H9 (cell line): ENCODE measurements around the gene PEG3. TPM values are rescaled to one million over a fixed set of nuclear protein-coding genes. Genes with fewer than 3 reads are reported as not detected.

Experiments used
- DNase-seq: peaks from one replicate; pipeline ENCODE4 v3.0.0-alpha.2; 2017
- H2AFZ ChIP-seq: one replicate; pipeline ENCODE4 v1.6.1; 2013; ENCODE audit warnings: mild to moderate bottlenecking, low read length, control low read depth, moderate library complexity
- H2AK5ac ChIP-seq: 2 replicates; pipeline ENCODE4 v1.6.1; 2013; ENCODE audit warnings: low read length, control low read depth, mixed read lengths; ENCODE audit not compliant: insufficient read length
- H2BK120ac ChIP-seq: one replicate; pipeline ENCODE4 v1.6.1; 2013; ENCODE audit warnings: low read depth, mild to moderate bottlenecking, low read length, control low read depth, inconsistent platforms; ENCODE audit not compliant: poor library complexity, severe bottlenecking
- H2BK12ac ChIP-seq: 2 replicates; pipeline ENCODE4 v1.6.1; 2013; ENCODE audit warnings: low read length, control low read depth, mixed read lengths, low read depth; ENCODE audit not compliant: insufficient read length
- H2BK15ac ChIP-seq: 2 replicates; pipeline ENCODE4 v1.6.1; 2013; ENCODE audit warnings: low read depth, low read length, control low read depth
- H2BK20ac ChIP-seq: one replicate; pipeline ENCODE4 v1.6.1; 2013; ENCODE audit warnings: low read depth, mild to moderate bottlenecking, low read length, control low read depth, inconsistent platforms; ENCODE audit not compliant: poor library complexity, severe bottlenecking
- H2BK5ac ChIP-seq: 2 replicates; pipeline ENCODE4 v1.6.1; 2013; ENCODE audit warnings: low read length, control low read depth, mixed read lengths; ENCODE audit not compliant: insufficient read length
- H3K14ac ChIP-seq: 2 replicates; pipeline ENCODE4 v1.6.1; 2013; ENCODE audit warnings: low read length, control low read depth; ENCODE audit not compliant: insufficient read depth
- H3K18ac ChIP-seq: 2 replicates; pipeline ENCODE4 v1.6.1; 2013; ENCODE audit warnings: low read depth, mild to moderate bottlenecking, mixed read lengths, low read length, control low read depth; ENCODE audit not compliant: insufficient read length
- H3K23ac ChIP-seq: 2 replicates; pipeline ENCODE4 v1.6.1; 2013; ENCODE audit warnings: low read length, control low read depth, mixed read lengths, low read depth; ENCODE audit not compliant: insufficient read length
- H3K23me2 ChIP-seq: 2 replicates; pipeline ENCODE4 v1.6.1; 2013; ENCODE audit warnings: low read depth, mild to moderate bottlenecking, mixed read lengths, low read length, control low read depth; ENCODE audit not compliant: insufficient read length, poor library complexity, severe bottlenecking
- H3K27ac ChIP-seq: 2 replicates; pipeline ENCODE4 v1.5.1; 2013; ENCODE audit warnings: low read length, control low read depth, mixed read lengths, low read depth; ENCODE audit not compliant: insufficient read length
- H3K27me3 ChIP-seq: 2 replicates; pipeline ENCODE4 v1.6.1; 2013; ENCODE audit warnings: low read length, control low read depth, inconsistent platforms; ENCODE audit not compliant: insufficient read depth
- H3K4ac ChIP-seq: 2 replicates; pipeline ENCODE4 v1.6.1; 2013; ENCODE audit warnings: low read depth, mild to moderate bottlenecking, control low read depth, inconsistent platforms, low read length, moderate library complexity
- H3K4me1 ChIP-seq: 2 replicates; pipeline ENCODE4 v1.6.1; 2013; ENCODE audit warnings: low read length, control low read depth, inconsistent platforms; ENCODE audit not compliant: insufficient read depth
- H3K4me2 ChIP-seq: 2 replicates; pipeline ENCODE4 v1.6.1; 2013; ENCODE audit warnings: low read length, control low read depth, mixed read lengths; ENCODE audit not compliant: insufficient read length, insufficient read depth
- H3K56ac ChIP-seq: 2 replicates; pipeline ENCODE4 v1.6.1; 2013; ENCODE audit warnings: low read depth, mild to moderate bottlenecking, mixed read lengths, low read length, control low read depth; ENCODE audit not compliant: insufficient read length
- H3K79me1 ChIP-seq: 2 replicates; pipeline ENCODE4 v1.6.1; 2013; ENCODE audit warnings: low read depth, mild to moderate bottlenecking, moderate library complexity, low read length, control low read depth, inconsistent platforms; ENCODE audit not compliant: insufficient read depth, poor library complexity, severe bottlenecking
- H3K79me2 ChIP-seq: 2 replicates; pipeline ENCODE4 v1.6.1; 2013; ENCODE audit warnings: low read length, control low read depth, inconsistent platforms; ENCODE audit not compliant: insufficient read depth
- H3K9ac ChIP-seq: 2 replicates; pipeline ENCODE4 v1.6.1; 2013; ENCODE audit warnings: low read length, control low read depth, mixed read lengths; ENCODE audit not compliant: insufficient read length; ENCODE audit errors: extremely low read depth
- H3K9me3 ChIP-seq: one replicate; pipeline ENCODE4 v1.6.1; 2013; ENCODE audit warnings: low read depth, low read length, inconsistent platforms; ENCODE audit not compliant: control insufficient read depth
- H3T11ph ChIP-seq: one replicate; pipeline ENCODE4 v1.6.1; 2013; ENCODE audit warnings: mild to moderate bottlenecking, low read length, control low read depth, inconsistent platforms
- H4K20me1 ChIP-seq: one replicate; pipeline ENCODE4 v1.6.1; 2013; ENCODE audit not compliant: control insufficient read depth, insufficient read length, insufficient read depth
- H4K5ac ChIP-seq: 2 replicates; pipeline ENCODE4 v1.6.1; 2013; ENCODE audit warnings: low read depth, mild to moderate bottlenecking, mixed read lengths, low read length, control low read depth; ENCODE audit not compliant: insufficient read length
- H4K8ac ChIP-seq: replicated peaks from 2 replicates; pipeline ENCODE4 v1.6.1; 2013; ENCODE audit warnings: low read length, control low read depth, mixed read lengths, low read depth; ENCODE audit not compliant: insufficient read length
- H4K91ac ChIP-seq: 2 replicates; pipeline ENCODE4 v1.6.1; 2013; ENCODE audit warnings: low read depth, mild to moderate bottlenecking, moderate library complexity, mixed read lengths, low read length, control low read depth; ENCODE audit not compliant: insufficient read length
- H3K27ac Mint-ChIP-seq, 3 experiments: 2 replicates in 2 of 3; 3 replicates in 1 of 3; pipeline ENCODE4 v1.8.0; 2020 to 2021; ENCODE audit warnings: mixed read lengths in 3 of 3, mild to moderate bottlenecking in 1 of 3, moderate library complexity in 1 of 3
- H3K27me3 Mint-ChIP-seq: 2 replicates; pipeline ENCODE4 v1.8.0; 2021; ENCODE audit warnings: low read depth, mild to moderate bottlenecking, moderate library complexity, mixed read lengths
- H3K36me3 Mint-ChIP-seq, 3 experiments: 2 replicates in 2 of 3; 3 replicates in 1 of 3; pipeline ENCODE4 v1.8.0; 2020 to 2021; ENCODE audit warnings: low read depth in 3 of 3, mixed read lengths in 3 of 3; ENCODE audit not compliant: insufficient read depth in 1 of 3
- H3K4me1 Mint-ChIP-seq, 2 experiments: 2 replicates each; pipeline ENCODE4 v1.8.0; 2020; ENCODE audit warnings: mixed read lengths in 2 of 2
- H3K4me3 Mint-ChIP-seq, 2 experiments: 2 replicates in 1 of 2; 3 replicates in 1 of 2; pipeline ENCODE4 v1.8.0; 2020 to 2021; ENCODE audit warnings: mild to moderate bottlenecking in 2 of 2, mixed read lengths in 2 of 2, moderate library complexity in 1 of 2
- H3K9me3 Mint-ChIP-seq, 2 experiments: 2 replicates in 1 of 2; 3 replicates in 1 of 2; pipeline ENCODE4 v1.8.0; 2020; ENCODE audit warnings: mild to moderate bottlenecking in 2 of 2, mixed read lengths in 2 of 2, moderate library complexity in 1 of 2
- WGBS: extraction: QIAGEN DNeasy Blood & Tissue Kit; methylation state at CpG from one replicate; pipeline ENCODE4 v1.1.7; 2013; ENCODE audit warnings: missing lambda C conversion rate, low lambda C conversion rate, mixed read lengths; ENCODE audit not compliant: insufficient read length; ENCODE audit errors: extremely low coverage; 5-methylcytosine and 5-hydroxymethylcytosine counted together
- total RNA-seq: library from RNA; stranded (reverse); gene quantifications from 2 replicates; pipeline ENCODE4 v1.2.1, GENCODE V29; 2021
- TF ChIP-seq, protein P1 (sequence below): fragments of 200-600 bp; sonication (generic); conservative IDR thresholded peaks from 3 replicates; pipeline ENCODE4 v1.8.0; 2021; ENCODE audit warnings: antibody characterized with exemption, mild to moderate bottlenecking

PEG3 gene
- total RNA-seq, 1 experiment from 2014 or later, result not detected

GRCh38 chr19:56875717-56876116 lies 35.2 kb upstream of the PEG3 start:
- H3K18ac ChIP-seq, result no peak overlapping the region
- DNase-seq, result no peak
- H3K23me2 ChIP-seq, result no peaks in the 10 kb centered on the region
- H3K27me3 Mint-ChIP-seq, result peaks cover 1% of the 10 kb centered on the region
- H3K27me3 ChIP-seq, result no peaks in the 10 kb centered on the region
- H3K9me3 Mint-ChIP-seq, result peaks cover 94 to 96% of the 10 kb centered on the region in 2 experiments
- H2AK5ac ChIP-seq, result no peak overlapping the region
- H3K23ac ChIP-seq, result no peak overlapping the region
- TF ChIP-seq, protein P1, sequence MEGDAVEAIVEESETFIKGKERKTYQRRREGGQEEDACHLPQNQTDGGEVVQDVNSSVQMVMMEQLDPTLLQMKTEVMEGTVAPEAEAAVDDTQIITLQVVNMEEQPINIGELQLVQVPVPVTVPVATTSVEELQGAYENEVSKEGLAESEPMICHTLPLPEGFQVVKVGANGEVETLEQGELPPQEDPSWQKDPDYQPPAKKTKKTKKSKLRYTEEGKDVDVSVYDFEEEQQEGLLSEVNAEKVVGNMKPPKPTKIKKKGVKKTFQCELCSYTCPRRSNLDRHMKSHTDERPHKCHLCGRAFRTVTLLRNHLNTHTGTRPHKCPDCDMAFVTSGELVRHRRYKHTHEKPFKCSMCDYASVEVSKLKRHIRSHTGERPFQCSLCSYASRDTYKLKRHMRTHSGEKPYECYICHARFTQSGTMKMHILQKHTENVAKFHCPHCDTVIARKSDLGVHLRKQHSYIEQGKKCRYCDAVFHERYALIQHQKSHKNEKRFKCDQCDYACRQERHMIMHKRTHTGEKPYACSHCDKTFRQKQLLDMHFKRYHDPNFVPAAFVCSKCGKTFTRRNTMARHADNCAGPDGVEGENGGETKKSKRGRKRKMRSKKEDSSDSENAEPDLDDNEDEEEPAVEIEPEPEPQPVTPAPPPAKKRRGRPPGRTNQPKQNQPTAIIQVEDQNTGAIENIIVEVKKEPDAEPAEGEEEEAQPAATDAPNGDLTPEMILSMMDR, result no peak
- peaks cover 17 to 34% (median 26%) of the 10 kb centered on the region in 3 experiments for H3K36me3 Mint-ChIP-seq
- H2AFZ ChIP-seq, result no peak overlapping the region
- peaks cover 85% of the 10 kb centered on the region for H3K9me3 ChIP-seq
- no peaks in the 10 kb centered on the region for H3K4me1 Mint-ChIP-seq
- no peak overlapping the region for H3K56ac ChIP-seq
- H2BK5ac ChIP-seq, result no peak overlapping the region
- no peak overlapping the region for H3K9ac ChIP-seq
- H3K79me1 ChIP-seq, result no peaks in the 10 kb centered on the region
- no peak overlapping the region for H3K4me2 ChIP-seq
- no peak overlapping the region for H2BK120ac ChIP-seq
- WGBS, result no CpG with 5 or more reads among the region's 3 CpGs
- H3K79me2 ChIP-seq, result no peaks in the 10 kb centered on the region
- H3T11ph ChIP-seq, result no peak overlapping the region
- H3K4me3 Mint-ChIP-seq, result no peak overlapping the region
- H3K27ac Mint-ChIP-seq, result no peak overlapping the region
- no peak overlapping the region for H3K4ac ChIP-seq
- no peak overlapping the region for H2BK20ac ChIP-seq
- H2BK15ac ChIP-seq, result no peak overlapping the region
- no peak overlapping the region for H3K27ac ChIP-seq
- H3K14ac ChIP-seq, result no peak overlapping the region
- H4K8ac ChIP-seq, result no peak overlapping the region
- H3K4me1 ChIP-seq, result no peaks in the 10 kb centered on the region
- H4K5ac ChIP-seq, result no peak overlapping the region
- H2BK12ac ChIP-seq, result no peak overlapping the region
- H4K91ac ChIP-seq, result no peak overlapping the region
- H4K20me1 ChIP-seq, result no peaks in the 10 kb centered on the region
